DMS 273 treated with DMSO at 0.1 percent for 48 hours (cell line): ENCODE results near the gene GSDME.

ENCODE experiments used
- DNase-seq: peaks from one replicate; lab custom pipeline; 2025; lab: John Stamatoyannopoulos, UW

Gene GSDME

GRCh38 chr7:24769851-24770250 lies 12.6 kb upstream of the GSDME start:
- no peak for DNase-seq

GRCh38 chr7:24769014-24769830 lies 12.0 kb upstream of the GSDME start:
- no peak for DNase-seq

- DNase-seq: no peak
These were observed 10.8 kb upstream of the GSDME start for GRCh38 chr7:24767878-24768569.

GRCh38 chr7:24764972-24765744 lies 7.9 kb upstream of the GSDME start:
- DNase-seq: peak; percentile 20

GRCh38 chr7:24764011-24764410 lies 6.7 kb upstream of the GSDME start:
- no peak for DNase-seq

GRCh38 chr7:24763303-24763901 lies 6.1 kb upstream of the GSDME start:
- no peak for DNase-seq

- no peak for DNase-seq
These were observed 5.5 kb upstream of the GSDME start for GRCh38 chr7:24762771-24763170.

- DNase-seq: no peak
These were observed 3.7 kb upstream of the GSDME start for GRCh38 chr7:24760968-24761367.

- DNase-seq: no peak
These were observed 515 bp downstream of the GSDME start for GRCh38 chr7:24756545-24757352.

GRCh38 chr7:24755541-24756407 lies 1.5 kb downstream of the GSDME start:
- DNase-seq: no peak

GRCh38 chr7:24754906-24755506 lies 2.3 kb downstream of the GSDME start:
- DNase-seq: no peak

- no peak for DNase-seq
These were observed 5.0 kb downstream of the GSDME start for GRCh38 chr7:24752073-24752800.

- DNase-seq: no peak
These were observed 5.8 kb downstream of the GSDME start for GRCh38 chr7:24751484-24751883.

GRCh38 chr7:24750441-24751055 lies 6.7 kb downstream of the GSDME start:
- DNase-seq: no peak

GRCh38 chr7:24748521-24748920 lies 8.7 kb downstream of the GSDME start:
- no peak for DNase-seq

- no peak for DNase-seq
These were observed 11.9 kb downstream of the GSDME start for GRCh38 chr7:24745355-24745754.

GRCh38 chr7:24743471-24743870 lies 13.8 kb downstream of the GSDME start:
- DNase-seq: no peak

- DNase-seq: no peak
These were observed 14.6 kb downstream of the GSDME start for GRCh38 chr7:24742506-24743162.
